Pancreas (tissue), 10 donors: ENCODE results near the gene DNAJC22. TPM values are rescaled to one million over a fixed set of nuclear protein-coding genes. Genes with fewer than 3 reads are reported as not detected.
"Not testable (repeated sequence)": the region's sequence is repeated elsewhere in the genome, so short reads cannot be mapped to it uniquely, and the experiment has no call there.

ENCODE experiments used
- ATAC-seq, 4 donors: fragments of 200-7000 bp; cut with Tn5 transposase; one replicate each; pipeline versions ENCODE4 v1.8.0 to v1.9.1; 2020; ENCODE audit warnings: mild to moderate bottlenecking in 4 of 4, moderate library complexity in 4 of 4
- DNase-seq, 6 donors: peaks; one replicate each; pipeline ENCODE4 v3.0.0-alpha.2; 2020
- FAIRE-seq: peaks from 2 replicates; lab custom pipeline; 2012; peaks lifted over from hg19 to GRCh38; lab: Jason Lieb, UNC
- H3K27ac ChIP-seq, 4 donors: fragments of 200-600 bp; sonication (generic); 1 replicate in 3 of 4; 2 replicates in 1 of 4; pipeline versions ENCODE4 v1.5.0 to v1.8.0; 2020
- H3K27me3 ChIP-seq, 4 donors: fragments of 200-600 bp; one replicate each; pipeline ENCODE4 v1.8.0; 2021
- H3K36me3 ChIP-seq, 3 donors: fragments of 200-600 bp; sonication (generic) in 1 of 3; one replicate each; pipeline versions ENCODE4 v1.5.0 to v1.8.0; 2020 to 2021
- H3K4me1 ChIP-seq, 3 donors: fragments of 200-600 bp; one replicate each; pipeline ENCODE4 v1.8.0; 2021
- H3K4me3 ChIP-seq, 4 donors: fragments of 200-600 bp; sonication (generic) in 2 of 4; one replicate each; pipeline versions ENCODE4 v1.5.0 to v1.8.0; 2020 to 2021
- H3K9me3 ChIP-seq, 4 donors: fragments of 200-600 bp; one replicate each; pipeline ENCODE4 v1.8.0; 2021
- WGBS, 2 donors: extraction: QIAGEN DNeasy Blood & Tissue Kit; methylation state at CpG; one replicate each; pipeline ENCODE4 v1.1.7; 2013; 5-methylcytosine and 5-hydroxymethylcytosine counted together
- intact Hi-C, 3 donors: fragments of 100-400 bp; cut with DNase I; formaldehyde crosslinking; loops; one replicate each; pipeline versions ENCODE4 v1.11.1 to v1.14.2; 2022
- polyA plus RNA-seq, 2 donors: library from polyadenylated mRNA; stranded (reverse); fragments of 200-250 nt; gene quantifications; one replicate each; pipeline ENCODE4 v1.2.3, GENCODE V29; 2013
- total RNA-seq, 6 donors: library from RNA; stranded (reverse); fragmentation: NEBNext Ultra II Directional in 4 of 6; extraction: Animal tissue kit (Norgen Biotek cat#: 25700) in 4 of 6; gene quantifications; one replicate each; pipeline versions ENCODE4 v1.2.1 to v1.2.4, GENCODE V29; 2021 to 2023
- TF ChIP-seq, protein P1 (sequence below), 4 donors: fragments of 200-600 bp; sonication (generic) in 3 of 4; IDR thresholded peaks; one replicate each; pipeline versions ENCODE4 v1.5.0 to v1.8.0; 2021; ENCODE audit warnings: antibody characterized with exemption in 4 of 4
- donor health status: healthy with polysubstance abuse.
- donor health status: DM: no; HTN: no; CAD: no; lungs with moderate emphysema.
- donor health status: DM: no; HTN: no; CAD: no.
- donor health status: control.
- donor health status: control.
- donor health status: Bipolar disorder and iron deficiency.
- donor health status: DM: yes; HTN: yes; CAD: no.
- donor health status: DM: no; HTN: no; CAD: no.
- donor health status: DM: no; HTN: no; CAD: no.
- donor health status: DM: yes; HTN: yes; CAD: no.

The DNAJC22 gene
- total and polyA plus RNA-seq, 8 donors, result 4.0 to 11.9 (median 7.5) TPM

DNA sequence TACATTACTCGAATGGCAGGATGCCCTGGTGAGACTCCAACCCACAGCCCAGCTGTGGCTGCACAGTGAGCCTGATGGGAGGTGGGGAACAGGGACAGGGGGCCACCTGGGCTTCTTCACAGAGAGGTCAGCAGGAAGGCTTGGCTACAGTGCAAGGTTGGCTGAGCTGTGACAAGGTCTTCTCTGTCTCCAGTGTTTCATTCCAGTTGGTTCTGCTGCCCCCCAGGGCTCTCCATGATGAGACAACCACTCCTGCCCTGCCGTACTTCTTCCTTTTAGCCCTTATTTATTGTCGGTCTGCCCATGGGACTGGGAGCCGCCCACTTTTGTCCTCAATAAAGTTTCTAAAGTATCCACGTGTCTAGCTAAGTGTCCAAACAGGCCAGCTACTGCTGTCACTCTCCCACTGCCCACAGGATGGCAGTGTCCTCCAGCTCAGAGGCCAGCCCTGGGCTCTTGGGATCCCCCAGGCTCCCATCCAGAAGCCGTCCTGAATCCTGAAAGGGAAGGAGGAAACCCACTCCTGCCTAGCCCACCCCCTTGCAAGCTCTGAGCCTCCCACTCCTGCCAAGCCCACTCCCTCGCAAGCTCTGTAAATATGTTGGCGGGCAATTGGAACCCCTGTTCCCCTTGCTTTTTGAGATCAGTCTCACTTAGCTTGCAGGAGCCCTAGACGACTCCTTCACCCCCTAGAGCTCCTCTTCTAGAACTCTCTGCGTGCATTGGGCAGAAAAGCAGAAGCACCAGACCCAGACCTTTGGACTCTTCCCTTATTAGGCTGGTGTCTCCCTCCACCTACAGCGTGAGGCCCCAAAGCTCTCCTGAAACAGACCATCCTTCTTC is 15.1 kb upstream of the DNAJC22 start:
- WGBS, 2 donors, result 31 to 33% methylated on average over 11 of the region's 11 CpGs
- peak in 5 of 6 donors; percentile 64 to 88 (median 79) for DNase-seq
- peak; percentile 91 to 98 (median 96) for ATAC-seq
- Histone ChIP-seq H3K4me3 (peak overlapping the region in 1 of 4 donors; percentile 12), H3K27ac (no peak overlapping the region), H3K27me3 (peaks cover 0 to 8% (median 6%) of the 10 kb centered on the region in 4 donors), H3K9me3 (no peaks in the 10 kb centered on the region), H3K4me1 (peaks cover 0 to 4% (median 3%) of the 10 kb centered on the region in 3 donors), H3K36me3 (no peaks in the 10 kb centered on the region)
- no peak for FAIRE-seq
- TF ChIP-seq, protein P1, sequence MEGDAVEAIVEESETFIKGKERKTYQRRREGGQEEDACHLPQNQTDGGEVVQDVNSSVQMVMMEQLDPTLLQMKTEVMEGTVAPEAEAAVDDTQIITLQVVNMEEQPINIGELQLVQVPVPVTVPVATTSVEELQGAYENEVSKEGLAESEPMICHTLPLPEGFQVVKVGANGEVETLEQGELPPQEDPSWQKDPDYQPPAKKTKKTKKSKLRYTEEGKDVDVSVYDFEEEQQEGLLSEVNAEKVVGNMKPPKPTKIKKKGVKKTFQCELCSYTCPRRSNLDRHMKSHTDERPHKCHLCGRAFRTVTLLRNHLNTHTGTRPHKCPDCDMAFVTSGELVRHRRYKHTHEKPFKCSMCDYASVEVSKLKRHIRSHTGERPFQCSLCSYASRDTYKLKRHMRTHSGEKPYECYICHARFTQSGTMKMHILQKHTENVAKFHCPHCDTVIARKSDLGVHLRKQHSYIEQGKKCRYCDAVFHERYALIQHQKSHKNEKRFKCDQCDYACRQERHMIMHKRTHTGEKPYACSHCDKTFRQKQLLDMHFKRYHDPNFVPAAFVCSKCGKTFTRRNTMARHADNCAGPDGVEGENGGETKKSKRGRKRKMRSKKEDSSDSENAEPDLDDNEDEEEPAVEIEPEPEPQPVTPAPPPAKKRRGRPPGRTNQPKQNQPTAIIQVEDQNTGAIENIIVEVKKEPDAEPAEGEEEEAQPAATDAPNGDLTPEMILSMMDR (IDR thresholded peaks at IDR 0.05), result peak; percentile 56 to 76 (median 66)
- intact Hi-C loops, result no loop called here

DNA sequence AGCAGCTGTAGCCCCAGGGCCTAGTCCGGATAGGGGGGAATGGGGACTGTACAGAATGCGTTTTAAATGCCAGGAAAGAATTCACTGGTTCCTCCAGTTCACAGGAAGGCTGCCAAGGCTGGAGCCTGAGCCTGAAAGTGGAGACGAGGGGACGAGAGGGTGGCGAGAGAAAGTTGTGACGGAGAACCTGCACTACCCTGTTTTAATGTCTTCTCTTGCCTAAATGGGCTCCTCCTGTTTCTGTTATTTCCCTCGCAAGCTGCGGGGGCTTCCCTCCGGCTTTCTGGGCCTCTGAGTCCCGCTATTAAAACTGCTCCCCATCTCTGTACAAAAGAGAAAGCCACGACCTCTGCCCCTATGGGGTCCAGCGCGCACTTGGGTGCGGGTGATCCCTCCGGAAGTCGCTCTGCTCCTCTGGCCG is 14.2 kb upstream of the DNAJC22 start:
- TF ChIP-seq, protein P1 (IDR thresholded peaks at IDR 0.05), result no peak
- DNase-seq, result no peak
- no peak for FAIRE-seq
- ATAC-seq, result no peak
- Histone ChIP-seq H3K27me3 (peaks cover 0 to 8% (median 7%) of the 10 kb centered on the region in 4 donors), H3K9me3 (no peaks in the 10 kb centered on the region), H3K4me1 (peaks cover 0 to 4% (median 3%) of the 10 kb centered on the region in 3 donors), H3K4me3 (no peak overlapping the region), H3K36me3 (no peaks in the 10 kb centered on the region), H3K27ac (no peak overlapping the region)
- WGBS, 2 donors, result 80 to 82% methylated on average over 17 of the region's 17 CpGs
- intact Hi-C loops, result no loop called here

DNA sequence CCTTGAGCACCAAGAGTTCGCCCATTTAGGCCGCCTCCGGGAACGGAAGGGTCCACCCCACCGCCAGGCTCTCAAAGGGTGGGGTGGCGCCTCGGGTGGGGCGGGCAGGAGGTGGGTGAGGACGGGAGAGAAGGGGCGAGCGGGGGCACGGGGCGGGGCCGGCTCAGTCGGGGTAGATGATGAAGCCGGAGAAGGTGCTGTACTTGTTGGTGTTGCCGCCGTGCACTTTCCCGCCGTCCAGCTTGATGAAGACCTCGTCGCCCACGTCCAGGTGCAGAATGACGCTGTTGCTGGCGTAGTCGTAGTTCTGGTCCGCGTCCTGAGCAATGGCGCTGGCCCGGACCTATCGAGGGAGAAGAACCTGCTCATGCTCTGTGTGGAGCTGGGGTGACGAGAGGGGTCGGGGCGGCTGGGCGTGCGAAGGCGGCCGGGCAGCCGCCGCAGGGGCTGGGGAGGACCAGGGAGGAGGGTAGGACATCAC is 13.8 kb upstream of the DNAJC22 start:
- peak in 1 of 6 donors; percentile 69 for DNase-seq
- Histone ChIP-seq H3K36me3 (no peaks in the 10 kb centered on the region), H3K27ac (no peak overlapping the region), H3K4me3 (no peak overlapping the region), H3K9me3 (no peaks in the 10 kb centered on the region), H3K4me1 (peaks cover 0 to 4% (median 3%) of the 10 kb centered on the region in 3 donors), H3K27me3 (peaks cover 0 to 8% (median 7%) of the 10 kb centered on the region in 4 donors)
- TF ChIP-seq, protein P1 (IDR thresholded peaks at IDR 0.05), result no peak
- intact Hi-C loops, result no loop called here
- no peak for FAIRE-seq
- no peak for ATAC-seq
- 40 to 42% methylated on average over 40 of the region's 40 CpGs for WGBS, 2 donors

DNA sequence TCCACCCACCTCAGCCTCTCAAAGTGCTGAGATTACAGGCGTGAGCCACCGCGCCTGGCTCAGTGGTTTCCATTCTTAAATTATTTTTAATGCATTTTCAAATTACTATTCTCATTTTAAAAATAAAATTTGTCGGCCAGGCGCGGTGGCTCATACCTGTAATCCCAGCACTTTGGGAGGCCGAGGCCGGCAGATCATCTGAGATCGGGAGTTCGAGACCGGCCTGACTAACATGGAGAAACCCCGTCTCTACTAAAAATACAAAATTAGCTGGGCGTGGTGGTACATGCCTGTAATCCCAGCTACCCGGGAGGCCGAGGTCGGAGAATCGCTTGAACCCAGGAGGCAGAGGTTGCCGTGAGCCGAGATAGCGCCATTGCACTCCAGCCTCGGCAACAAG is 12.9 kb upstream of the DNAJC22 start:
- FAIRE-seq, H3K27ac ChIP-seq, H3K36me3 ChIP-seq, H3K27me3 ChIP-seq, H3K4me3 ChIP-seq, H3K9me3 ChIP-seq, DNase-seq, intact Hi-C loops, ATAC-seq, H3K4me1 ChIP-seq: not testable (repeated sequence)
- WGBS, 2 donors, result 48 to 56% methylated on average over 21 of the region's 21 CpGs

DNA sequence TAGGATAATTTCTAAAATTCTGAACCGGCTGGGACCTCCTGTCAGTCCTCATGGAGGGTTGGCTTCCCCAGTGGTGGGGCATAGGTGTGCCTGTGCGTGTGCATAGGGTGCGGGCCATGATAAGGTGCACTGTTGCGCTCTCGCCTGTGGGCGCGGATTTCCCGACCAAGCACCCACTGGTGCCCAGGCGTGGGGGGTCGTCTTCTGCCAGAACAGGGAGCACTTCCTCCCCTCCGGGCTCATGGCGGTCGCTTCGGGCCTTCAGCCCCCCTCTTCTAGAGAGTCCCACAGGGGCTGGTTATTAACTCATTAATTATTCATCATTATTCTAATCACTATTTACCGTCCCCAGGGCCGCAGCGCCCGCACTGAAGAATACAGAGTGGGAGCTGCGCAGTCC is 12.5 kb upstream of the DNAJC22 start:
- intact Hi-C loops, result no loop called here
- no peak overlapping the region for H3K4me3 ChIP-seq
- H3K27ac ChIP-seq, result no peak overlapping the region
- peaks cover 0 to 8% (median 7%) of the 10 kb centered on the region in 4 donors for H3K27me3 ChIP-seq
- TF ChIP-seq, protein P1 (IDR thresholded peaks at IDR 0.05), result no peak
- ATAC-seq (no peak), FAIRE-seq (no peak), DNase-seq (no peak)
- H3K36me3 ChIP-seq, result no peaks in the 10 kb centered on the region
- WGBS, 2 donors, result 55 to 63% methylated on average over 19 of the region's 19 CpGs
- no peaks in the 10 kb centered on the region for H3K9me3 ChIP-seq
- H3K4me1 ChIP-seq, result peaks cover 0 to 6% (median 3%) of the 10 kb centered on the region in 3 donors
